Stimulated activated CD8-positive, alpha-beta memory T cell treated with anti-CD3 and anti-CD28 coated beads, Interleukin-4, amount 100 ng/mL, for 4 hours (primary cell): ENCODE data around the gene TMOD4.
A peak's percentile ranks its signal among the peaks of the same experiment; 100 is the strongest.

Experiments used
- DNase-seq, 2 donors: peaks; one replicate each; pipeline ENCODE4 v3.0.0-alpha.2; 2020; ENCODE audit warnings: low read depth in 2 of 2, low spot score in 1 of 2

Gene TMOD4

DNA sequence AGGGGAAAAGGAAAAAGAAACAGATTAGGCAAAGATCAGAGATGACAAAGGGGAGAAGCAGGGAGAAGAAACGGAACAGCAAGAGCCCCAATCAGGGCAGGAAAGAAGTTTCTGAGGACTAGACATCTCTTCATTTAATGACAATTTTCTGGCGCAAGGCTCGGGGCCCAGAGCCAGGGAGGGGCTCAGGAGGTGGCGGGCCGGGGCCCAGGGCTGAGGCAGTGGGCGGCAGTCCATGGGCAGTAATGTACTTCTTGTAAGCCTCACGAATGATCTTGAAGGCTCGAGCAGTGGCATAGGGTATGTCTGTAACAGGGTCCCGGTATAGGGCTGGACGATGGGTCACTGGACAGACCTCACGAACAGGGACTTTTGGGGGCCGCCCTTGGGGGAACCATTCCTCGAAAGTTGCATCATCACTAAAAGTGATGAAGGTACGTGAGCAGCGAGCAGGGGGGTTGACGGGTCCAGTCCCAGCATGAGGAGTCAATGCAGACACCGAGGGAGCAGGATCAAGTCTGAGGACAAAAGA lies 799 bp upstream of the TMOD4 start:
- DNase-seq, result no peak

DNA sequence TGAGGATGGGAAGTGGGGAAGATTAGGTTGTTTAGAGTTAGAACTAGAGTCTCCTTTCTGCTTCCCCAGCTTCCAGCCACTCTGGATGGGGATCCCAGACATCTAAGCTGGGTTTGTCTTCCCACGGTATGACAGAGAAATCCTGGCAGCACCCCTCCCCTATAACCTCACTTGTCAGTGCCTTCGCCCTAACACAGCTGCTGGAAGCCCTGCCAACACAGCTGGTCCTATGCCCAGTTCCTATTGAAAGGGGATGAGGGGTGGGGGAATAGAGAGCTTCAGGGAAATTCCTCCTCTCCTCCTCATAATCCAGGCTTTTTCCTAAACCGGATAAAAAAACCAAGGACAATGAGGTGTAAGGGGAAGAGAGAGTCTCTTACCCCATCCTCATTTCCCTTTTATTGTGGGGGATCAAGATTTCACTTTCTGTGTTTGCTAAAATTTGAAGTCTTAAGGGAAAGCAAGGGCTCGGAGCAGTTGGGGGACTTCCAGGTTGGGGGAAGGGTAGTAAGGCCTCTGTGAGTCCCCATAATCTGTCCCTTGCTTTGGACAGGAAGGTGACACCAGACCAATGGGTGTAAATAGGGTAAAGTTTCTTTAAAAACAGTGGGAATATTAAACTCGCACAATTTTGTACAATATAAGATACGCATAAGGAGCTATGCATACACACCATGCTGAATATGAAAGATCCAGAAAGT lies 590 bp downstream of the TMOD4 start:
- no peak for DNase-seq

DNA sequence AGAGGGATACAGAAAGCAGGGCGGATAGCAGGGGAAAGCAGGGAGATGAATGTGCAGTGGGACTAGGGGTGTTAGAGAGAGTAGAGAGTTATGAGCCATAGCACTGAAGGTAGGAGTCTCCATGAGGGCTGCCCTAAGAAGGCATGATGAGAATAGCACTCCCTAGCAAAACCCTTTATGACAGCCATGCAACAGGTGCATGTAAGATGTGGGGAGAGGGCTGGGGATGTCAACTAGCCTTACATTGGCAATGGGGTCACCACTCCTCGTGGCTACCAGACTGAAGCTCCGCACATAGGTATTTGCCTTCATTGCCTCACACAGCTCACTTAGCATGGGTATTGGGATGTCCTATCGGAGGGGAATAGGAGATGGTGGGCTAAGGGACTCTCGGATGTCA lies 4.6 kb downstream of the TMOD4 start:
- DNase-seq, result no peak

DNA sequence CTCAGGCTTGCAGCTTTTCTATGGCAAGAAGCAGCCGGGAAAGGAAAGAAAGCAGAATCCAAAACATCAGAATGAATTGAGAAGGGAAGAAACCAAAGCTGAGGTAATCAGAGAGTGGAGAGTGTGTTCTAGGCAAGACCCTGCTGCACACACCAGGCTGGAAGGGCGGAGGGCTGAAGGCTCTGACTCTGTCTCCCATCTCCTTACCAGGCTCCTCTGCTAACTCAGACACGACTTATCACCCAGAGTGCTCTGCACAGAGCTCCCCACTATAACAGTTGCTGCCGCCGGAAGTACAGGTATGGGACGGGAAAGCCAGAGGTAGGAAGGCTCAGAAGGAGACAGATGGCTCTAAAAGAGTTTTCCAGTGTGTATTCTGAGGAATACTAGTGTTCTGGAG lies 8.7 kb downstream of the TMOD4 start:
- DNase-seq, result no peak

DNA sequence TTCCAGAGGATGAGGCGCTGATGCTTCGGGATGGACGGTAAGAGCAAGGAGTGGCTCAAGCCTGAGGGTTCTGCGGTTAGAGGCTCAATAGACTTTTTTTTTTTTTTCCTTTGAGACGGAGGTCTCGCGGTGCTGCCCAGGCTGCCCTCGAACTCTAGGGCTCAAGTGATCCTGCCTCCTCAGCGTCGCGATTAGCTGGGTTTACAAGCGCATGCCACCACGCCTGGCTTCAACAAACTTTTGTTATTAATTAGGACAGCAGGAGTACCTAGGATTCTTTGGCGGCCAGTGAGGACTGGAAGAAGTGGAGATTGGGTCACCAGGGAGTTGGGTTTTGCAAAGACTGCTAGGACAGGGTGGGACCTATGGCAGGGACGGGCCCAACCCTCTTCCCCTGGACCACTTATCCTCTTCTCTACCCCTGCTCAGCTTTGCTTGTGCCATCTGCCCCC lies 9.2 kb downstream of the TMOD4 start:
- DNase-seq, result no peak

DNA sequence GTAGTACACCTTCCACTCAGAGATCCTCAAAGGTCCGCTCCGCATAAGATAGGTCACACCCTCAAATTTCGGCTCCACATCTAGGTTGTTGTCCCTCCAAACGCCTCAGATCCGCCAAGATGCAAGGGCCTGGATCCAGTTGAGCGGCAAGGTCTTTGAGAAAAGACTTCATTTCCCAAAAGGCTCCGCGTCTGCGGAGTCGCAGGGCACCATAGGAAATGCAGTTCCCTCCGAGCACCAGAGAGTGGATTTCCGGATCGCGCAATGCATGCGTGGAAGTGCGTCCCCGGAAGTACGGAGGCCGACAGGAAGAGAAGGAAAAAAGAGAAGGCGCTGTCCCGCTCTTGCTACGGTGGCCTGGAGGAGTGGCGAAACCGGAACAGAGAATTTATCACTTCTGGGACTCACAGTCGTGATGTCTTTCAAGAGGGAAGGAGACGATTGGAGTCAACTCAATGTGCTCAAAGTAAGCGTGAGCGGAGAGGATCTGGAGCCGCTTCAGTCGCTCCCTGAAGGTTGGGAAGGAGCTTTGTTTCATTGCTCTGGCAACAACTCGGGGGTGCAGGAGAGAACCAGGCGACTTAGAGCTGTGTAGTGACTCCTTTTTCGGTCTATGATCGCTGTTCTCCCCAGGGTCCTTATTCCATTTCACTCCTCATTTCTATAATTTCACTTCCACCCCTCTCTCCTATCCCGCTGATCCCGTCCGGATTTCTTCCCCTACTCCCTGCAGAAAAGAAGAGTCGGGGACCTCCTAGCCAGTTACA lies 9.9 kb downstream of the TMOD4 start, which contains the start of the genes LYSMD1 and SCNM1:
LYSMD1 (minus strand) TSS at position 165 of the 767 bp plus-strand sequence. CDS start 644 bp downstream, outside the sequence.
SCNM1 (plus strand) TSS at position 407 of the 767 bp plus-strand sequence; CDS start at position 416, 9 bp downstream.
- peak; percentile 90 to 93 for DNase-seq

DNA sequence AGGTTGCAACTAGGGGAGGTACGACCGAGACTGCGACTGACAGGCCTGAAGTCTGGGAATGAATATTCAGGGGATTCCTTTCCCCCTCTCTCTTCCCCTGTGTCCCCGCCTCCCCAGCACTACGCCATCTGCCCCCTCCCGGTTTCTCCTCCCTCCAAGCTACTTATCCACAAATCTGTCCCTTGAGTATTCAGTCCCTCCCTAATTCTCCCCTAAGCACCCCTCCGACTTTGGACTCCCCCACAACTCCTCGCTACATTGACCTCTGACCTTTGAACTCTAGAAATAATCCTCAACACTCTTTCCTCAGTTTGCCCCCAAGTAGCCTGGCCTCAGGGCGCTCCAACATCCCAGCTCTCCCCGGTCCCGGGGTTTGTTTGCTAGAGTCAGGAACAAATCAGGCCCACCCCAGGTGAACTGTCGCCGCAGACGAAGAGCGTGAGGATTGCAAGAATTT lies 10.5 kb downstream of the TMOD4 start:
- DNase-seq, result no peak

DNA sequence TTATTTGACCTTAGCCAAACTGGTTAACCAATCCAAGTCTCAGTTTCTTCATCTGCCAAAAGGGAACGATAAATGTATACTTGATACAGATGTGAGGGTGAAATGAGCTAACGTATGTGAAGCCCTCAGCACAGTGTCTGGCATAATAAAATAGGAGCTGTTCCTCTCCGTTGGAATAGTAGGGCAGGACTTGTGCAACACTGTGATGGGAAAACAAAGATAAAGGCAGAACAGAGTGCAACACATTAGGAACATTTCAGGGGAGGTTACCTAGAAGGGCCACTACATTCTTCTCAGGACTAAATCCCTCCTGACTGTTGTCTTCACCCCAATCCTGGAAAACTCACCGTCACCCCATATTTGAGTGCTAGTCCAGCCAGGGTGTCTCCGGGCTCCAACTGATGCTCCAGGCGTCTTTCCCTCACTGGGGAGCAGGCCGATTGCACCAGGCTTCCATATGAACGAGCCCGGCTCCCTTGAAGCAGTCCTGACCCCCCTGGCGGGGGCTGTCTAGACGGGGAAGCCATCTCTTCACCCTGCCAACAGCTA lies 11.0 kb downstream of the TMOD4 start:
- no peak for DNase-seq

DNA sequence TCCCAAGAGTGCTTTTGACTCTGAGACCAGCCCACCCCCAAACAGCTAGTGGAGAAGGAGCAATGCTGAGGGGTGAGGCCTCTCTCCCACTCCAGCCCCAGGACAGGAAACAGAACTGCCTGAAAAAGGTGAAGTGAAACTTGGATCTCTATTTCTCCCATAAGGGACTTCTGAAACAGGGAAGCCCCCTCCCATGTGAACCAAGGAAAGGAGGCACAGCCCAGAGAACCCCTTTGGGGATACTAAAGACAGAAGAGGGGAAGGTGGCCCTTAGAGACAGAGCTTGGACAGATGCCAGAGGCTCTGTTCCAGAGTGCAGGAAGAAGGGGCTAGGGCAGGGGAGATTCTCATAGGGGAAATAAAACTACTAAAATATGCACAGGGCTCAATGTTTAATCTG lies 16.4 kb downstream of the TMOD4 start:
- no peak for DNase-seq

DNA sequence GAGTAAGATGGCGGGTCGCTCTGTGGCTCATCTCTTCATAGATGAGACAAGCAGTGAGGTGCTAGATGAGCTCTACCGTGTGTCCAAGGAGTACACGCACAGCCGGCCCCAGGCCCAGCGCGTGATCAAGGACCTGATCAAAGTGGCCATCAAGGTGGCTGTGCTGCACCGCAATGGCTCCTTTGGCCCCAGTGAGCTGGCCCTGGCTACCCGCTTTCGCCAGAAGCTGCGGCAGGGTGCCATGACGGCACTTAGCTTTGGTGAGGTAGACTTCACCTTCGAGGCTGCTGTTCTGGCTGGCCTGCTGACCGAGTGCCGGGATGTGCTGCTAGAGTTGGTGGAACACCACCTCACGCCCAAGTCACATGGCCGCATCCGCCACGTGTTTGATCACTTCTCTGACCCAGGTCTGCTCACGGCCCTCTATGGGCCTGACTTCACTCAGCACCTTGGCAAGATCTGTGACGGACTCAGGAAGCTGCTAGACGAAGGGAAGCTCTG lies 17.0 kb downstream of the TMOD4 start:
- DNase-seq, result no peak

DNA sequence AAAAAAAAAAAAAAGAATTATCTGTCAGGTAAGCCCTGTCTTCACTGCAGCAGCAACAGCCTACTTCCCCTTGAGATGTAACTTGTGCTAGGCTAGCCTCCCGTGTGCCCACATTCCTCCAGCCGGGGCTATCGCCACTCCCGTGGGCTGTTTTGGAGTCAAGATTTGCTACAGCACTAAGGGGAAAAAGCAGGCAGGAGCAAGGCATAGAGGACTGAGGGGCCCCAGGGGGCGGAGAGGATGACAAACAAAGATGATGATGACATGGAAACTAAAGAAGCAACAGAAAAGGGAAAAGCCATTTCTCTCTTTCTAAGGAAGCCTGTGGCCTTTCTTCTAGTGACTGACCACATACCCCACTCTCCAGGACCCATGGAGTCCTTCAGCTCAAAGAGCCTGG lies 17.5 kb downstream of the TMOD4 start:
- DNase-seq, result no peak

DNA sequence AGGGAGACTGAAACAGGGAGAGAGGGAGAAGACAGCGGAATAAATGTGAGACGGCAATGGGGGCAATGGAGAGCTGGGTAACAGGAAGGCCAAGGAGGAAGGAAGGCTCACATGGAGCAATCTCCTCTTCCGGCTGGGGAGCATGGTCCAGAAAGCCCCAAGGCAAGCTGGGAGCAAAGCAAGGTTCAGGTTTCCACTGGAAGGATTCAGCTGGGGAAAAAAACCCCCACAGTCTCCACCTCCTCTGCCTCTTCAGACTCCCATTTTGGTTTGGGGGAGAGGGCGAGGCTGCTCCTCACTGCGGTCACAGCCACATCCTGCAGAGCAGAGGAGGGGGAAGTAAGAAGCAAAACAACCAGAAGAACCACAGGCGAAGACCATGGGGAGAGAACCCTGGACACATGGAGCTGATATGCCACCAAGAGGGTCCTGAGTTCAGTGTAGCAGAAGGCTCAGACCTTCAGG lies 18.7 kb downstream of the TMOD4 start:
- DNase-seq, result peak in 1 of 2 donors; percentile 21

DNA sequence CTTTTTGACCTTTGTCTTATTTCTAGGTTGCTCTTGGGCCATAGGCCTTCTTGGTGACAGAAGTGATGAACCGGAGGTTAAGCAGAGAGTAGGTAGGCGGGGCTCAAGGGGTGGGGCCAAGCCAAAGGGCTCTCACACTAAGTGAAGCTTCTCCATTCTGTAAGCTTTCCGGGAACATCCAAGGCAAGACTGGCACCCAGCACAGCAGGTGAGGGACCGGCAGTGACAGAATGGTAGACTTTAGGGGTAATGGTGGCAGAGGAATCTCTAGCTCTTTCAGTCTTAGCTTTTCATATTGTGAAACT lies 19.3 kb downstream of the TMOD4 start, which contains the start of gene TNFAIP8L2:
TNFAIP8L2 (plus strand) TSS at position 135 of the 305 bp plus-strand sequence. CDS start 2,049 bp downstream, outside the sequence.
- DNase-seq, result peak; percentile 55 to 57

DNA sequence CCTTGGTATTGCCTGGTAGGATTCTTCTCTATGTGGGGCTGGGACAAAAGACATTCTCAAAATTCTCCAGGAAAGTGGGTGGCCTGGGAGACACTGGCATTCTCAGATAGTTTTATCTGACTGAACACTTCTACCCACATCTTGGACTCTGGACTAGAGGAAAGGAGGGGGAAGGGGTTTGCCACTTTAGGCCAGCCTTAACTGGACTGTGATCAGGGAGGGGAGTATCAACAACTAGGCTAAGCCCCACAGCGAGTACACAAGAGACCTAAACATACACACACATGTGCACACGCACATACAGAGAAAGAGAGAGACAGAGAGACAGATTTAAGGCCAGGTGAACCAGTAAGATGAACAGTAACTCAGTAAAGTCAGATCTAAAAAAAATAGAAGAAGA lies 28.1 kb downstream of the TMOD4 start:
- no peak for DNase-seq

DNA sequence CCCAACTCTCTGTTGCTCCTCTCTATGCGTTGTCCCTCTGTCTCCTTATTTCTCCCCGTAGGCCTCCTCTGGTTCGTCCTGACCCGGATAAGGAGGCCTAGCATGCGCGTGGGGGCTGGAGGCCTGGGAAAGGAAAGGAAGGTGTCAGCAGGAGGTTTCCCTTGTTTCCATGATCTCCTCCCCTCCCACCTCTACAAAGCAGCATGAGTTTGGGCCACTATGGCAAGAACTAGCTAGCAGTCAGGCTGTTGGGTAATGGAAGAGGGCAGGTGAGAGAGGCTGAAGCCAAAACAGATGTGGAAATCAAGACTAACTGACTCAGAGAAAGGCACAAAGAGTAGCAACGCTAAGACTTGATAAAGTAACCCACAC lies 28.7 kb downstream of the TMOD4 start:
- DNase-seq, result no peak

DNA sequence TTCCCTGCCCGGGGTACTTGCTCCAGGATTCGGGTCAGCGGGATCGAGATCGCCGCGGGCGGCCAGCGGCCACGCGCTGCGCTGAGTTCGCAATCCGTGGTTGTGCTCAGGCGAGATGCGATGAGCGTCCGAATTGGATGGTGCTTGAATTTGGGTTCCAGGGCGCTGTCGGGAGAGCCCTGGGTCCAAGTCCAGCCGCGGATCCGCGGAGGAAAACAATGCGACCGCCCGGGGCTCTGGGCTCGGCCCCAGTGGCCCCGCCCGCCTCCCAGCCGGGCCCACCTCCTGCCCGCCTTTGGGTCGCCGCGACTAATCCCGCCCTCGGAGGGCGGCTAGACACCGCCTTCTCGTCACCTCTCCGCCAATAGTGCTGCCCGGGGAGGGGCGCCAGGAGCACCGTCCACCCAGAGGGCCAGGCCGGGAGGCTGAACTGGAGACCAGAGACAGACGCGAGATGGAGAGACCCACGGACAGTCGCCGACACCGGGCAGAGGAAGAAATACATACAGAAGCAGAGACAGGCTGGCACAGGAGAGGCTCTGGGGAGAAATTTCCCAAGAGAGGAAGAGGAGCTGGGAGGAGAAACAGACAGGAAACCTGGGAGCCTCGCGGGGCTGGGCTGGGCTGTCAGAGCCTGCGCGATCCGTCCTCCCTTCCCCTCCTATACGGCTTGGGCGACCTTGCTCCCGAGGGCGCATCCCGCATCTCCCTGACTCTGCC lies 29.2 kb downstream of the TMOD4 start, which contains the start of gene SEMA6C:
SEMA6C (minus strand) TSS at position 220 of the 720 bp plus-strand sequence. CDS start 4,010 bp downstream, outside the sequence.
- DNase-seq, result peak; percentile 60 to 75

DNA sequence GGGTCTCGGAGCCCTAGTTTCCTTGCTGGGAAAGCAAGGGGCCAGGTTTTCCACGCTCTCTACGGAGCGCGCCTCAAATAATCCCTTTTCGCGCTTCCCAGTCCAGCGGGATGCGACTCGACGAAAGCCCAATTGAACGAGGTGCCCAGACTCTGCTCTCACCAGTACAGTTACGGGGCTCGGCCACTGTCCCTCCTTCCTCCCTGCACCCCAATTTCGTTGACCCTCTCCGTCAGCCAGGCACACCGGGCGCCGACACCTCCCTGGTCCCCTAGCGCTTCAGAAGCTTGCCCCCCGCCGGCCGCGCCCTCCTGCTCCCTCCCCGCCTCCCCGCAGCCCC lies 29.7 kb downstream of the TMOD4 start:
- no peak for DNase-seq

DNA sequence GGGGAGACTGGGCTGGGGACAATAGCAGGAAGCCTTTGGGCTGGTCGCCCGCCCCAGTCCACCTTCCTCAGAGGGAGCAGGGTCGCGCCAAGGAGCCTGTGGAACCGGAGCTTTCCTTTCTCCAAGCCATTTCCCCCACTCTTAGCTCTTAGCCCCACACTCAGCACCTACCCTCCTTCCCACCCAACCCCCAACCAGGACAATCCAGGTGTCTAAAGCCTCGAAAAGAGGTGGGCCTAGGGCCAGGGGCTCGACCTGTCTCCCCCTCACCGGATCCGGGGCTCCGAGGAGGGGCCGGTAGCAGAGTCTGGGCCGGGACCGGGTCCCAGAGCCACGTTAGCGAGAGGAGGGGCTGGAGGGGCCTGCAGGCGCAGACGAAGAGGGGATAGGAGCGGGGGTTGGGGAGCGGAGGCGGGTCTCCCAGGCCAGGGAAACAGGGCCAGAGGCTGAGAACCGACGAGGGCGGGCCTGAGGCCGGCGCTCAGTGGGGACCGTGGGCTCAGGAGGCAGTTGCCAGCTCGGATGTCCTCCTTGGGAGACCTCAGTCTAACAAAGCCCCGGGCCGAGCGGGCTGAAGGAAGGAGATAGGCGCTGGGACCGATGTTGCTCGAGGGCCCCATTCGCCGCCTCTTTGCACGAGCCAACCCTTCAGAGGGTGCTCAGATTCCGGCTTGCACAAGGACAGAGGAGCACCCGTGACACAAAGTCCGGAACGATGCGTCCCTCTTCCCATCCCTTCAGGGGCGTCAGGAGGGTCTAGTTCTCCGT lies 30.3 kb downstream of the TMOD4 start:
- no peak for DNase-seq

DNA sequence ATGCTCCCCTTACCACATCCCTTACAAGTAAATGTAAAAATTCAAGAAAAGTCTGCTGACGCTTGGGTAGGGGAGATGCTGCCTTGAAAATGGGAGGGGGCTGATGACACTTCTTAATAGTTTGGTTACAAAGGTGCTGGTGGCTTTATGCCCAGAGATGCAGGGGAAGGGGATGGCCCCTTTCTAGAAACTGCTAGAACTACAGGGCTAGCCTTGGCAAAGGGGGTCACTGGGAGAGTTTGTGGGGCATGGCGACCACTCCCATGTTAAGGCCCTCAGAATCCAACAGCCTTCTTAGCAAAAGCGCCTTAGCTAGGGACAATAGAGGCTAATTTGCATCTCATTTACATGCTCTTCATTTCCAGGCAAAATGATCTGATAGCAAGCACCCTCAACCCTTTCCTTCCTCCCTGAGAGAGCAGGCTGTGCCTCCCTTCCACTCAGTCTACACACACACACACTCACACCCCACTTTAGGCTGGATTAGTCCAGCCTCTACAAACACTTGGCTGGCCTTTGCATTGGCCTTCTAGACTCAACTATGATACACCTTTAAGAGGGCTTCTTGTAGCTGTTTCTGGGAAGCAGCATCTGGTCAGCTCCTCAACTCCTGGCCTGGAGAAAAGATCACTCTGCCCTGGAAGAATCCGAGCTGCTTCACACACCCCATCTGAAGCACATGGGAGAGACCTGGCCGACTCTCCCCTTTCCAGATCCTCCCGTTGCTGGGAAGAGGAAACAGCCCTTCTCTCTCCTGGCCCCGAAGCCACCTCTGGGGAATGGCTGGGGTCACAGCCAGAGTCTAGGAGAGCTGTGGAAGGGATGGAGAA lies 31.1 kb downstream of the TMOD4 start:
- no peak for DNase-seq
